Frontal cortex (tissue), 4 donors: ENCODE results near the gene ZFPM1. TPM values are rescaled to one million over a fixed set of nuclear protein-coding genes. Genes with fewer than 3 reads are reported as not detected.

Experiments used
- DNase-seq, 2 donors: peaks; one replicate each; pipeline ENCODE4 v3.0.0; 2012; ENCODE audit warnings: low spot score in 2 of 2
- FAIRE-seq: peaks from 2 replicates; lab custom pipeline; 2012; peaks lifted over from hg19 to GRCh38; lab: Jason Lieb, UNC
- small RNA-seq: library from RNA; depleted of rRNA; stranded (forward); fragments of <200 nt; gene quantifications from one replicate; pipeline ENCODE3, GENCODE V24; 2014
- total RNA-seq: library from RNA; depleted of rRNA; stranded (reverse); fragments of >200 nt; gene quantifications from one replicate; pipeline ENCODE4 v1.2.3, GENCODE V29; 2014
- donor health status: control.
- donor health status: control.
- donor health status: control.

The ZFPM1 gene
- total RNA-seq, 1 donor from 2014 or later: 1.2 TPM

DNA sequence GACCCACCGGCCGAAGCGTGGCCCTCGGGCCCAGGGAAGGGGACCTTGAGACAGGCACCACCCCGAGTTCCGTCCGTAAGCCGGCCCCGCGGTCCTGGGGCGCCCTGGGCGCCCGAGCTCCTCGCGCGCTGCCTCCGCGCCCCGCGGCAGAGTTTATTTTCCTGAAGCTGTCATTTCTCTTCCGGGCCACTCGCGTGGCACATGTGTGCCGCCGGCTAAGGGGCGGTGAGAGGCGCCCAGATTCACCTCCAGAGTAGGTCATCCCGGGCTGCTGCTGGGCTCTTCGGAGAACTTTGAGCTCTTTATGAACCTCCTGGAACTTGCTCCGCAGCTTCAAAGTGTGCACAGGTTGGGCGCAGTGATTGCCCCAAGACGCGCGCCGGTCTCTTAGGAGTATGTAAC, 117.6 kb downstream of the ZFPM1 start:
- FAIRE-seq (no peak), DNase-seq (no peak)

GRCh38 chr16:88575251-88575650, 122.2 kb downstream of the ZFPM1 start:
- FAIRE-seq: no peak

GRCh38 chr16:88576307-88576706, 123.2 kb downstream of the ZFPM1 start:
- FAIRE-seq (no peak), DNase-seq (no peak)

More at GRCh38 chr16:88575251-88575650, 122.2 kb downstream of the ZFPM1 start:
- no peak for DNase-seq

DNA sequence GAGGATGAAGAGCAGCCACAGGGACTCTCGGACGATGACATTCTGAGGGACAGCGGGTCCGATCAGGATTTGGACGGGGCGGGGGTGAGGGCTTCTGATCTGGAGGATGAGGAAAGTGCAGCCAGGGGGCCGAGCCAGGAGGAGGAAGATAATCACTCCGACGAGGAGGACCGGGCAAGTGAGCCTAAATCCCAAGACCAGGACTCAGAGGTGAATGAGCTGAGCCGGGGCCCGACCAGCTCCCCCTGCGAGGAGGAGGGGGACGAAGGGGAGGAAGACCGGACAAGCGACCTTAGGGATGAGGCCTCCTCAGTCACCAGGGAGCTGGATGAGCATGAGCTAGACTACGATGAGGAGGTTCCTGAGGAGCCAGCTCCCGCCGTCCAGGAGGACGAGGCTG, 124.1 kb downstream of the ZFPM1 start:
- DNase-seq (no peak), FAIRE-seq (no peak)

DNA sequence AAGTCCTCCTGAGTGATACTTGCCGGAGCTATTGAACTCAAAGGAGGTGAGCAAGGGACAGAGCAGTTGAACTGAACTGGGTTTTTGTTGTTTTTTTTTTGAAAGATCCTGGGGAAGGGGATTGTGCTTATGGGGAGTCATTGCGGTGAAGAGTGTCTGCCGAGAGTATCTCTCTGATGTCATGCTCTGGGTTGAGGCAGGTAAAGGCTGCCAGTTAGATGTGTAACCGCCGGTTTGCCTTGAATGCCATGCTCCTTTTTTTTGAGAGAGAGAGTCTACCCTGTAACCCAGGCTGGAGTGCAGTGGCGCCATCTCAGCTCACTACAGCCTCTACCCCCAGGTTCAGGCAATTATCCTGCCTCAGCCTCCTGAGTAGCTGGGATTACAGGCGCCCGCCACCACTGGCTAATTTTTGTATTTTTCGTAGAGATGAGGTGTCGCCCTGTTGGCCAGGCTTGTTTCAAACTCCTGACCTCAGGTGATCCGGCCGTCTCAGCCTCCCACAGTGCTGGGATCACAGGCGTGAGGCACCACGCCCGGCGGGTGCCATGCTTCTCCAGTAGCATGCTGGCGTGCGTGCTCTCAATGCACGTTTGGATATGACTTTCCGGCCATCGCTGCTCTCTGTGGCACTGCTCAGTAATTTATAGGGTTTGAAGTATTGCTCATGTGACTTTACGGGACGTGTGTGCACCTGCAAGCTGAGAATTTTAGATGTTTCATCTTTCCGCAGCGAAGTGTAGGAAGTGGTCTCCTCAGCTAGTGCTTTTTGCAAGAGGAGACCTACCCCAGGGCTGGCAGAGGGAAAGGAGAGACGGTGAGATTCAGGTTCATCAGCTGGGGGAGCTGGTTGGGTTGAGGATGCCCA, 125.6 kb downstream of the ZFPM1 start:
- DNase-seq: no peak
- no peak for FAIRE-seq

- DNase-seq: no peak
Measured at GRCh38 chr16:88580371-88580770, 127.3 kb downstream of the ZFPM1 start.

GRCh38 chr16:88581033-88581432, 128.0 kb downstream of the ZFPM1 start:
- no peak for FAIRE-seq
- no peak for DNase-seq

More at GRCh38 chr16:88580371-88580770, 127.3 kb downstream of the ZFPM1 start:
- no peak for FAIRE-seq

DNA sequence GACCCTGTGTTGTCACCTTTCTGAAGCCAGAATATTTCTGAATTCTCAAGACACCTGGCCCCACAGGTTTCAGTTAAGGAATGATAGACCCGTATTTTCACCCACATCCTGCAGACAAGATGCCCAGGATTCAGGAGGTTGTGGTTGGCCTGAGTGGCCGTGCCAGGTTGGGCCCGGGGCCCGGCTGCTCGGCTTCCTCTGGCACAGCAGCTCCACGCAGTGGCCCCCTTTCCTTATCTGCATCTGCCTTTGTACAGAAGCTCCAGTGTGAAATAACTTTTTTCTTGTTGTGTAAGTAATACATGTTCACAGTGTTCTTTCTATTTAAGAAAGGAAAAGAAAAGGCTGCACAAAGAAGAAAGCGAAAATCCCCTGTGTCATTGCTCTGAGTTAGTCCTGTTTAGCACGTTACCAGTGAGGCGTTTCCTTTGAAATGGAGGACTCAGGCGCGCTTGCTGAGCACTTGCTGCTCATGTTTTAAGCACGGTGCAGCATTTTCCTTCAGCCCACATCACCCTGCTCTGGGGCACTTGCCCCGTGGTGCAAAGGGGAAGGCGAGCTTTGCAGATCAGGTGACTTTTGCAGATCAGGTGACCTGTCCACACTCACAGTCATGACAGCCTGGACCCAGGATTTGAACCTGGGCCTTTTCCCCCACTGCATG, 130.0 kb downstream of the ZFPM1 start:
- FAIRE-seq (no peak), DNase-seq (no peak)

- DNase-seq (no peak), FAIRE-seq (no peak)
Measured at GRCh38 chr16:88584676-88585075, 131.6 kb downstream of the ZFPM1 start.

GRCh38 chr16:88585269-88585668, 132.2 kb downstream of the ZFPM1 start:
- DNase-seq (no peak), FAIRE-seq (no peak)

GRCh38 chr16:88585927-88586581, 133.0 kb downstream of the ZFPM1 start:
- FAIRE-seq (no peak), DNase-seq (no peak)

Small RNAs within 50 kb of the gene (small RNA-seq; reads per million reads assigned to genes)
- not detected for gene MIR5189

Other genes starting within 250 kb of the ZFPM1 start
- 0.41 TPM for gene ZNF469, start 70.3 kb upstream of the ZFPM1 start, total RNA-seq
- 13.9 TPM for gene ZC3H18, start 117.1 kb downstream of the ZFPM1 start, total RNA-seq
- gene IL17C, start 185.3 kb downstream of the ZFPM1 start, total RNA-seq: not detected
- gene CYBA, start 197.8 kb downstream of the ZFPM1 start, total RNA-seq: 24.9 TPM
- 66.0 TPM for gene MVD, start 209.8 kb downstream of the ZFPM1 start, total RNA-seq
- not detected for gene SNAI3, start 233.2 kb downstream of the ZFPM1 start, total RNA-seq